Kidney (tissue), 14 donors: ENCODE results near the gene PAEP. TPM values are rescaled to one million over a fixed set of nuclear protein-coding genes. Genes with fewer than 3 reads are reported as not detected.
"Not testable (repeated sequence)": the region's sequence is repeated elsewhere in the genome, so short reads cannot be mapped to it uniquely, and the experiment has no call there.

Experiments used
- DNase-seq, 5 donors: peaks; one replicate each; pipeline ENCODE4 v3.0.0-alpha.2; 2013 to 2020
- FAIRE-seq: peaks from 2 replicates; lab custom pipeline; 2012; peaks lifted over from hg19 to GRCh38; lab: Jason Lieb, UNC
- H3K27ac ChIP-seq, 2 donors: one replicate each; pipeline ENCODE4 v1.7.0; 2013; ENCODE audit warnings: low read depth in 2 of 2, low read length in 2 of 2, inconsistent platforms in 1 of 2
- H3K27me3 ChIP-seq: one replicate; pipeline ENCODE4 v1.7.1; 2013; ENCODE audit warnings: low read length, inconsistent platforms; ENCODE audit not compliant: control insufficient read depth, insufficient read depth
- H3K36me3 ChIP-seq, 3 donors: one replicate each; pipeline versions ENCODE4 v1.7.0 to v1.7.1; 2013; ENCODE audit warnings: low read length in 3 of 3, control low read depth in 1 of 3, inconsistent platforms in 1 of 3; ENCODE audit not compliant: insufficient read depth in 3 of 3, control insufficient read depth in 2 of 3
- H3K4me1 ChIP-seq, 3 donors: one replicate each; pipeline versions ENCODE4 v1.7.0 to v1.7.1; 2013; ENCODE audit warnings: low read length in 3 of 3, inconsistent platforms in 1 of 3, low read depth in 1 of 3; ENCODE audit not compliant: control insufficient read depth in 2 of 3, insufficient read depth in 2 of 3
- H3K4me3 ChIP-seq, 3 donors: one replicate each; pipeline versions ENCODE4 v1.7.0 to v1.8.1; 2013; ENCODE audit warnings: low read length in 3 of 3, control low read depth in 1 of 3, inconsistent platforms in 1 of 3
- H3K9ac ChIP-seq, 3 donors: one replicate each; pipeline versions ENCODE4 v1.7.0 to v1.7.1; 2013; ENCODE audit warnings: low read length in 3 of 3, control low read depth in 1 of 3, inconsistent platforms in 1 of 3
- H3K9me3 ChIP-seq, 3 donors: one replicate each; pipeline versions ENCODE4 v1.7.0 to v1.7.1; 2013; ENCODE audit warnings: low read length in 3 of 3, control low read depth in 1 of 3, inconsistent platforms in 1 of 3; ENCODE audit not compliant: control insufficient read depth in 2 of 3, insufficient read depth in 1 of 3
- CTCF ChIP-seq: IDR thresholded peaks from 3 replicates; pipeline ENCODE4 v1.5.1; 2012; ENCODE audit warnings: mild to moderate bottlenecking, moderate library complexity, borderline replicate concordance; ENCODE audit not compliant: insufficient read depth; ENCODE audit errors: extremely low read depth
- intact Hi-C: fragments of 100-400 bp; cut with DNase I; formaldehyde crosslinking; loops from one replicate; pipeline ENCODE4 v1.11.1; 2022
- polyA plus RNA-seq: library from polyadenylated mRNA; stranded (reverse); fragments of 350-450 nt; fragmentation: Illumina TruSeq; extraction: RNeasy Lipid Tissue Mini Kit (QIAGEN cat#74804); gene quantifications from one replicate; pipeline ENCODE4 v1.2.3, GENCODE V29; 2014; ENCODE audit warnings: low read depth, low replicate concordance; ENCODE audit not compliant: insufficient read depth
- total RNA-seq: library from RNA; stranded (reverse); fragmentation: NEBNext Ultra II Directional; extraction: Animal tissue kit (Norgen Biotek cat#: 25700); gene quantifications from one replicate; pipeline ENCODE4 v1.2.1, GENCODE V29; 2021
- donor health status: control.
- donor health status: control.
- donor health status: control.
- donor health status: control.
- donor health status: control.
- donor health status: DM: yes; HTN: yes; CAD: no.
- donor health status: Normal renal cell carcinoma (clear cell type).

Gene PAEP
- total and polyA plus RNA-seq, 2 donors from 2014 or later, result not detected

- Histone ChIP-seq H3K27ac (no peak overlapping the region), H3K4me1 (no peaks in the 10 kb centered on the region), H3K9ac (no peak overlapping the region), H3K36me3 (no peaks in the 10 kb centered on the region), H3K27me3 (no peaks in the 10 kb centered on the region), H3K4me3 (no peak overlapping the region), H3K9me3 (peaks cover 0 to 3% (median 0%) of the 10 kb centered on the region in 3 donors)
- intact Hi-C loops, result no loop called here
- TF ChIP-seq CTCF, result no peak
- DNase-seq, result peak in 1 of 5 donors; percentile 23
- no peak for FAIRE-seq
Observed at GRCh38 chr9:135513351-135513846, 48.2 kb upstream of the PAEP start.

- DNase-seq, H3K27me3 ChIP-seq, H3K4me3 ChIP-seq, intact Hi-C loops, H3K36me3 ChIP-seq, H3K27ac ChIP-seq, H3K4me1 ChIP-seq, H3K9ac ChIP-seq, H3K9me3 ChIP-seq, FAIRE-seq: not testable (repeated sequence)
Observed at GRCh38 chr9:135513906-135514305, 47.6 kb upstream of the PAEP start.

- DNase-seq, result no peak
Observed at GRCh38 chr9:135514342-135515082, 47.0 kb upstream of the PAEP start.

More at GRCh38 chr9:135514342-135515082, 47.0 kb upstream of the PAEP start:
- intact Hi-C loops, result no loop called here
- no peak for FAIRE-seq
- TF ChIP-seq CTCF, result no peak
- no peaks in the 10 kb centered on the region for H3K27me3 ChIP-seq
- no peak overlapping the region for H3K9ac ChIP-seq
- peaks cover 0 to under 1% (median 0%) of the 10 kb centered on the region in 3 donors for H3K9me3 ChIP-seq
- no peak overlapping the region for H3K27ac ChIP-seq
- H3K4me3 ChIP-seq, result no peak overlapping the region
- no peaks in the 10 kb centered on the region for H3K4me1 ChIP-seq
- H3K36me3 ChIP-seq, result no peaks in the 10 kb centered on the region
